HEK293 (cell line): Measurements from ENCODE around the gene WWOX.

ENCODE experiments used
- CTCF ChIA-PET: fragments of 350-600 bp; formaldehyde crosslinking; extraction: SDS; loops from one replicate; lab custom pipeline; 2021; ENCODE audit warnings: antibody characterized with exemption; lab: Yijun Ruan, JAX
- POLR2A ChIA-PET: fragments of 300-600 bp; formaldehyde crosslinking; extraction: SDS; loops from one replicate; lab custom pipeline; 2020; ENCODE audit warnings: antibody characterized with exemption, inconsistent platforms; lab: Yijun Ruan, JAX
- H3K27ac ChIP-seq: fragments of 200-500 bp; sonication (Bioruptor generic); 2 replicates; pipeline ENCODE4 v1.5.1; 2014; ENCODE audit warnings: low read depth, low read length, control low read depth, inconsistent platforms; ENCODE audit errors: extremely low read depth
- H3K36me3 ChIP-seq, 2 experiments: fragments of 200-500 bp in 1 of 2; sonication (Bioruptor generic) in 1 of 2; 1 replicate in 1 of 2; 2 replicates in 1 of 2; pipeline ENCODE4 v1.5.1; 2014 to 2017; ENCODE audit warnings: inconsistent platforms in 2 of 2, low read length in 2 of 2; ENCODE audit not compliant: control insufficient read depth in 2 of 2, insufficient read depth in 1 of 2
- H3K4me1 ChIP-seq: fragments of 200-500 bp; sonication (Bioruptor generic); 2 replicates; pipeline ENCODE4 v1.5.1; 2014; ENCODE audit warnings: mild to moderate bottlenecking, low read length, inconsistent platforms; ENCODE audit not compliant: control insufficient read depth, insufficient read depth
- H3K4me3 ChIP-seq: 2 replicates; pipeline ENCODE4 v1.5.1; 2011; ENCODE audit warnings: low read depth, mild to moderate bottlenecking, control low read depth, low read length, moderate library complexity
- H3K9me3 ChIP-seq: fragments of 200-500 bp; sonication (Bioruptor generic); 2 replicates; pipeline ENCODE4 v1.5.1; 2014; ENCODE audit warnings: low read depth, low read length, inconsistent platforms; ENCODE audit not compliant: control insufficient read depth, insufficient read depth
- ATF2 ChIP-seq: fragments of 450-650 bp; formaldehyde crosslinking; IDR thresholded peaks from 2 replicates; pipeline ENCODE4 v1.5.1; 2016; ENCODE audit warnings: missing biosample characterization, missing genetic modification characterization, low read depth
- CTCF ChIP-seq: fragments of 450-650 bp; formaldehyde crosslinking; IDR thresholded peaks from 2 replicates; pipeline ENCODE4 v1.5.1; 2016; ENCODE audit warnings: missing biosample characterization, missing genetic modification characterization
- KLF7 ChIP-seq: fragments of 450-650 bp; formaldehyde crosslinking; IDR thresholded peaks from 2 replicates; pipeline ENCODE4 v1.5.1; 2016; ENCODE audit warnings: missing biosample characterization, missing genetic modification characterization, borderline replicate concordance
- OSR2 ChIP-seq: fragments of 450-650 bp; formaldehyde crosslinking; IDR thresholded peaks from 2 replicates; pipeline ENCODE4 v1.5.1; 2016; ENCODE audit warnings: missing biosample characterization, missing genetic modification characterization
- PRDM6 ChIP-seq: fragments of 450-650 bp; formaldehyde crosslinking; IDR thresholded peaks from 2 replicates; pipeline ENCODE4 v1.5.1; 2017; ENCODE audit warnings: missing biosample characterization, missing genetic modification characterization
- TCF7L2 ChIP-seq: IDR thresholded peaks from 2 replicates; pipeline ENCODE4 v1.6.1; 2011; ENCODE audit warnings: low read depth, mild to moderate bottlenecking, inconsistent platforms, low read length, moderate library complexity, borderline replicate concordance
- TSHZ1 ChIP-seq: fragments of 450-650 bp; formaldehyde crosslinking; IDR thresholded peaks from 2 replicates; pipeline ENCODE4 v1.5.1; 2016; ENCODE audit warnings: missing biosample characterization, missing genetic modification characterization, borderline replicate concordance
- YY1 ChIP-seq: fragments of 450-650 bp; formaldehyde crosslinking; IDR thresholded peaks from 2 replicates; pipeline ENCODE4 v1.5.1; 2018; ENCODE audit warnings: missing biosample characterization, missing genetic modification characterization
- ZNF175 ChIP-seq: fragments of 450-650 bp; formaldehyde crosslinking; IDR thresholded peaks from 2 replicates; pipeline ENCODE4 v1.5.1; 2016; ENCODE audit warnings: missing biosample characterization, missing genetic modification characterization
- ZNF184 ChIP-seq: fragments of 450-650 bp; IDR thresholded peaks from 2 replicates; pipeline ENCODE4 v1.5.1; 2018; ENCODE audit warnings: missing biosample characterization, mild to moderate bottlenecking, missing genetic modification characterization
- ZNF274 ChIP-seq, 2 experiments: fragments of 200-500 bp in 1 of 2; fragments of 450-650 bp in 1 of 2; sonication (Bioruptor generic) in 1 of 2; formaldehyde crosslinking in 1 of 2; IDR thresholded peaks; 2 replicates each; pipeline versions ENCODE4 v1.5.1 to v1.6.1; 2014 to 2016; ENCODE audit warnings: borderline replicate concordance in 1 of 2, inconsistent platforms in 1 of 2, low read length in 1 of 2, missing biosample characterization in 1 of 2, missing genetic modification characterization in 1 of 2
- ZNF362 ChIP-seq: fragments of 450-650 bp; formaldehyde crosslinking; IDR thresholded peaks from 2 replicates; pipeline ENCODE4 v1.5.1; 2016; ENCODE audit warnings: missing biosample characterization, missing genetic modification characterization
- ZNF37A ChIP-seq: fragments of 450-650 bp; IDR thresholded peaks from 2 replicates; pipeline ENCODE4 v1.5.1; 2018; ENCODE audit warnings: missing biosample characterization, missing genetic modification characterization
- ZNF530 ChIP-seq: fragments of 450-650 bp; formaldehyde crosslinking; IDR thresholded peaks from 2 replicates; pipeline ENCODE4 v1.5.1; 2016; ENCODE audit warnings: low read depth, missing biosample characterization, missing genetic modification characterization
- ZNF629 ChIP-seq: fragments of 450-650 bp; formaldehyde crosslinking; IDR thresholded peaks from 2 replicates; pipeline ENCODE4 v1.5.1; 2017; ENCODE audit warnings: missing biosample characterization, missing genetic modification characterization
- ZNF791 ChIP-seq: fragments of 450-650 bp; formaldehyde crosslinking; IDR thresholded peaks from 2 replicates; pipeline ENCODE4 v1.5.1; 2016; ENCODE audit warnings: missing biosample characterization, missing genetic modification characterization
- TF ChIP-seq, protein P1 (sequence below): fragments of 450-650 bp; formaldehyde crosslinking; IDR thresholded peaks from 2 replicates; pipeline ENCODE4 v1.5.1; 2016; ENCODE audit warnings: missing biosample characterization, missing genetic modification characterization, low read depth
- TF ChIP-seq, protein P2 (sequence below): fragments of 450-650 bp; formaldehyde crosslinking; IDR thresholded peaks from 2 replicates; pipeline ENCODE4 v1.5.1; 2016; ENCODE audit warnings: missing biosample characterization, missing genetic modification characterization

Gene WWOX

GRCh38 chr16:78303946-78304345 lies 204.5 kb downstream of the WWOX start:
- TF ChIP-seq ZNF629 (tag by site-specific recombination) (no peak), OSR2 (tag by site-specific recombination) (no peak), ATF2 (tag by site-specific recombination) (no peak), KLF7 (tag by site-specific recombination) (no peak), ZNF530 (tag by site-specific recombination) (no peak), ZNF184 (tag by site-specific recombination) (no peak), ZNF791 (tag by site-specific recombination) (no peak), CTCF (no peak), ZNF37A (tag by site-specific recombination) (no peak), YY1 (tag by site-specific recombination) (no peak)
- TF ChIP-seq, all 188 proteins: peak for 0
- no peak overlapping the region for H3K27ac ChIP-seq
- no peaks in the 10 kb centered on the region for H3K9me3 ChIP-seq
- H3K4me3 ChIP-seq, result no peak overlapping the region
- H3K4me1 ChIP-seq, result no peaks in the 10 kb centered on the region
- POLR2A ChIA-PET, result no interaction called here
- CTCF ChIA-PET, result interaction anchor here (0.7 to 0.9 kb wide), 2 partner anchors 134 to 306 kb away, joined by 4 read pairs; no protein-coding TSS in a partner anchor
- H3K36me3 ChIP-seq, result no peaks in the 10 kb centered on the region

DNA sequence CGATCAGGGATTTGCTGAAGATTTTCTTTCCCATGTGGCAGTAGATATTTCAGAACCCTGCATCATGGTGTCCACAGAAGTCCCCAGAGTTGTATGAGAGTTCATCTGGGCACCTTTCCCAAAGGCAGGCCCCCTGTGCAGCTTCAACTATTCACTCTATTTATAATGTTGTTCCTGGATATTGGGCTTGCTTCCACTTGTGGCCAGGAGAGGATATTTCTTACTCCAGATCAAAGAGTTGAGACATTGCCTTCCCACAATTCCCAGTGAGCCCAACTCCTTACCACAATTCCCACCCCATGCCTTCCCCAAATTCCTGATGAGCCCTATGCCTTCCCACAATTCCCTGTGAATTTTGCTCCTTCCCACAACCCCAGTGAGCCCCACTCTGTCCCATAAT lies 206.9 kb downstream of the WWOX start:
- CTCF ChIA-PET, result no interaction called here
- no peaks in the 10 kb centered on the region for H3K9me3 ChIP-seq
- H3K4me1 ChIP-seq, result no peaks in the 10 kb centered on the region
- no peak overlapping the region for H3K27ac ChIP-seq
- POLR2A ChIA-PET, result no interaction called here
- no peak overlapping the region for H3K4me3 ChIP-seq
- H3K36me3 ChIP-seq, result no peaks in the 10 kb centered on the region
- TF ChIP-seq ZNF175 (no peak), TCF7L2 (no peak), TSHZ1 (tag by site-specific recombination) (no peak), ZNF274 (IDR thresholded peaks at IDR 0.05; ENCODE audit: low read length) (no peak), ZNF274 (tag by site-specific recombination; IDR thresholded peaks at IDR 0.05; ENCODE audit: borderline replicate concordance) (no peak), ZNF362 (tag by site-specific recombination) (no peak), PRDM6 (tag by site-specific recombination) (no peak)
- TF ChIP-seq, protein P1, sequence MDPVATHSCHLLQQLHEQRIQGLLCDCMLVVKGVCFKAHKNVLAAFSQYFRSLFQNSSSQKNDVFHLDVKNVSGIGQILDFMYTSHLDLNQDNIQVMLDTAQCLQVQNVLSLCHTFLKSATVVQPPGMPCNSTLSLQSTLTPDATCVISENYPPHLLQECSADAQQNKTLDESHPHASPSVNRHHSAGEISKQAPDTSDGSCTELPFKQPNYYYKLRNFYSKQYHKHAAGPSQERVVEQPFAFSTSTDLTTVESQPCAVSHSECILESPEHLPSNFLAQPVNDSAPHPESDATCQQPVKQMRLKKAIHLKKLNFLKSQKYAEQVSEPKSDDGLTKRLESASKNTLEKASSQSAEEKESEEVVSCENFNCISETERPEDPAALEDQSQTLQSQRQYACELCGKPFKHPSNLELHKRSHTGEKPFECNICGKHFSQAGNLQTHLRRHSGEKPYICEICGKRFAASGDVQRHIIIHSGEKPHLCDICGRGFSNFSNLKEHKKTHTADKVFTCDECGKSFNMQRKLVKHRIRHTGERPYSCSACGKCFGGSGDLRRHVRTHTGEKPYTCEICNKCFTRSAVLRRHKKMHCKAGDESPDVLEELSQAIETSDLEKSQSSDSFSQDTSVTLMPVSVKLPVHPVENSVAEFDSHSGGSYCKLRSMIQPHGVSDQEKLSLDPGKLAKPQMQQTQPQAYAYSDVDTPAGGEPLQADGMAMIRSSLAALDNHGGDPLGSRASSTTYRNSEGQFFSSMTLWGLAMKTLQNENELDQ, result no peak
- TF ChIP-seq, protein P2, sequence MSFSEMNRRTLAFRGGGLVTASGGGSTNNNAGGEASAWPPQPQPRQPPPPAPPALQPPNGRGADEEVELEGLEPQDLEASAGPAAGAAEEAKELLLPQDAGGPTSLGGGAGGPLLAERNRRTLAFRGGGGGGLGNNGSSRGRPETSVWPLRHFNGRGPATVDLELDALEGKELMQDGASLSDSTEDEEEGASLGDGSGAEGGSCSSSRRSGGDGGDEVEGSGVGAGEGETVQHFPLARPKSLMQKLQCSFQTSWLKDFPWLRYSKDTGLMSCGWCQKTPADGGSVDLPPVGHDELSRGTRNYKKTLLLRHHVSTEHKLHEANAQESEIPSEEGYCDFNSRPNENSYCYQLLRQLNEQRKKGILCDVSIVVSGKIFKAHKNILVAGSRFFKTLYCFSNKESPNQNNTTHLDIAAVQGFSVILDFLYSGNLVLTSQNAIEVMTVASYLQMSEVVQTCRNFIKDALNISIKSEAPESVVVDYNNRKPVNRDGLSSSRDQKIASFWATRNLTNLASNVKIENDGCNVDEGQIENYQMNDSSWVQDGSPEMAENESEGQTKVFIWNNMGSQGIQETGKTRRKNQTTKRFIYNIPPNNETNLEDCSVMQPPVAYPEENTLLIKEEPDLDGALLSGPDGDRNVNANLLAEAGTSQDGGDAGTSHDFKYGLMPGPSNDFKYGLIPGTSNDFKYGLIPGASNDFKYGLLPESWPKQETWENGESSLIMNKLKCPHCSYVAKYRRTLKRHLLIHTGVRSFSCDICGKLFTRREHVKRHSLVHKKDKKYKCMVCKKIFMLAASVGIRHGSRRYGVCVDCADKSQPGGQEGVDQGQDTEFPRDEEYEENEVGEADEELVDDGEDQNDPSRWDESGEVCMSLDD (tag by site-specific recombination), result no peak
